Skeletal muscle cell (primary cell): Measurements from ENCODE around the gene NPEPL1.

Experiments
- DNase-seq: peaks from one replicate; pipeline ENCODE4 v3.0.0-alpha.2; 2010; ENCODE audit warnings: low read depth
- H3K4me3 ChIP-seq: 2 replicates; pipeline ENCODE4 v1.5.1; 2011; ENCODE audit warnings: low read depth, mild to moderate bottlenecking, control low read depth, low read length, moderate library complexity

The NPEPL1 gene

DNA sequence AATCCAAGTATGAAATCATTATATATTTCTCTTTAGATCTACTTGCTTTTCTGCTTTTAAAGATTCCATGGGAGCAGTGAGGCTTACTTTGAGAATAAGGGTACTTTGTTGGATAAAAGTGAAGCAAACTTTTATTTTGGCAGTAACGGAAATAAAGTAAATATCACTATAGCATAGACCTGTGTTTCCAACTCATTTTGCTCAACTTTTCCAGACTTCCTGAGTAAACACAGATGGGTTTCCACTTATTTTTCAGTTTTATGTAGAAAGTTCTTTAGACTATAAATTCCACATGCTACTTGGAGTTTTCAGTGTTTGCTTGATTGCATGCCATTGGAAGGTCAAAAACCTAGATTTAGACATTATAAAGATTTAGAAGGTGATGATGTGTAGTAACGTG is 35.3 kb upstream of the NPEPL1 start:
- no peak for DNase-seq
- no peak overlapping the region for H3K4me3 ChIP-seq

DNA sequence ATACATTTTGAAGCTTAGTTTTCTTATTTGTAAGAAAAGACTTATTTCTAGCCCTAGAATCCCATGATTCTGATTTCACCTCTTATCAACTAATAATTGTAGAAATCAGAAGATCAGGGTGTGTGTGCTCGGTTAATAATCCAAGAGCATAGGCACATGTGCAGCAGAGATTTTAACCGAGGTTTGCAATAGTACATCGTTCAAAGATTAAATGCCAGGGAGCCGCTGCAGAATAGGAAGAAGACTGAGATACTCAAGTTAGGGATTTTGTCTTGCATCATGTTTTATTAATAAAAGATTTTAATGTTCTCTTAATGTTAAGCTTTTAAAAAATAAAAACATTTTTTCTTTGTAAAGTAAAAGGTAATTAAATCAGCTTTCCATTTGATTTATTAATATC is 34.6 kb upstream of the NPEPL1 start:
- no peak for DNase-seq
- H3K4me3 ChIP-seq = no peak overlapping the region

DNA sequence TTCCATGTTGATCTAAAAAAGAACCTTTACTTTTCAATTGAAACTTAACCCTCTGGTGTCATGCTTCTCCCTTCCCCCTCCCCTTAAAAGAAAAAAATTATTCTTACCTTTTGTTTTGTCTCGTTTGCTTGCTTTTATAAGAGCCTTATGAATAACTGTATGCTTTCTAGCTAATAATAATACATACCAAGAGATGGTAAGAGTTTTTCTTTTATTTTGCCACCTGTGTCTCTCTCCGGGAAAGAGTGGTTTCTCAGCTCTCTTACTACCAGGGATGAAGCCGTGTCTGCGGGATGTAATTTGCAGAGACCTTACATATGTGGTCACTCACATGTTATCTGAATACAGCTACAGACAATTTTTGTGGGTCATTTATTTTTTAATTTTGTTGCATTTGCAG is 33.8 kb upstream of the NPEPL1 start:
- no peak overlapping the region for H3K4me3 ChIP-seq
- no peak for DNase-seq

DNA sequence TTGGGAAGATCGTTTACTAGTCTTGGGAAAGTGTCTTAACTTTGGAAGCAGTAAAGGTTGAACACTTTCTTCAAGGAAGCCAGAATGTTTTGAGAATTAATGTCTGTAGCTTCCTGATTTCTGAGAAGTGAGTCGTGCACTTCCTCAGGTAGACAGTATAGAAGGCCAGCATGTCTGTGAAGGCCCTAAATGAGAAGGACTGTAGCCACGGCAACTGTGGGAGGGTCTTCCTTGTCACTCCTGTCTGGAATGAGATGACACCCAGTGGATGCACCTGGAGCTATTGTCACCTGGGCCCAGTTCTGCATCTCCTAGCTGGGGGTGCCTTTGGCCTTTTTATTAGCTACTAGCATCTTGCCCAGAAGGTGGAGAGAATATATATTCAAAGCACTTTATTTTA is 32.8 kb upstream of the NPEPL1 start:
- H3K4me3 ChIP-seq = no peak overlapping the region

DNA sequence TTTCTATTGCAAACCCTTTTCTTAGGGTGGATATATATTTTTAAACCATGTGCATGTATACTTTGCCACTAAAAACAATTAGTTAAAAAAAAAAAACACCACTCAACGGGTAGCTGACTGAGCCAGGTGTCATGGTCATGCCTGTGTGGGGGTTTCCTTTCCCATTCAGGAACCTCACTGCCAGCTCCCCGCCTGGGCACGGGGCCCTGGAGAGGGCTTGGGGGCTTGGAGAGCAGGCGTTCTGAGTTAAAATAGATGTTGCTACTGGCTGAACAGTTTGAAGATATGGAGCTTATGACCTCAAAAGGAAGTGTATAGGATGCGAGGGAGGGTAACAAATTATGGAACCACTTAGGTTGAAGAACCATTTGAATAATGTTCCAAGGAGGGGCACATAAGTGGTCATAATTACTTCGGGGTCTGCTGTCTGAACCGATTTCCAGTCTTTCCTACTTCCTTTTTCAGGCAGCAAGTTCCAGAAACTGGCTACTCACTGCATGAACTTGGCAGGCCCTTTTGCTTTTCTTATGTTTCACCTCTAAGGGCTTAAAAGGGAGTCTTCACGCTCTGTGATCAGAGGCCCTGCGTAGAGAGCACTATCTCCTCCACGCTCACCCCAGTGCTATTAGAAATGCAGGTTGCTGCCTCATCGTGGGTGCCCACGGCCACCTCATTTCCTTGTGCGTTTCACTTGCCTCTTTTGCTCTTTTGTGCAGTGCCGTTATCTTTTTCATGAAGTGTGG is 31.6 kb upstream of the NPEPL1 start:
- no peak for DNase-seq

More for the DNA sequence above, 32.8 kb upstream of the NPEPL1 start:
- no peak for DNase-seq

DNA sequence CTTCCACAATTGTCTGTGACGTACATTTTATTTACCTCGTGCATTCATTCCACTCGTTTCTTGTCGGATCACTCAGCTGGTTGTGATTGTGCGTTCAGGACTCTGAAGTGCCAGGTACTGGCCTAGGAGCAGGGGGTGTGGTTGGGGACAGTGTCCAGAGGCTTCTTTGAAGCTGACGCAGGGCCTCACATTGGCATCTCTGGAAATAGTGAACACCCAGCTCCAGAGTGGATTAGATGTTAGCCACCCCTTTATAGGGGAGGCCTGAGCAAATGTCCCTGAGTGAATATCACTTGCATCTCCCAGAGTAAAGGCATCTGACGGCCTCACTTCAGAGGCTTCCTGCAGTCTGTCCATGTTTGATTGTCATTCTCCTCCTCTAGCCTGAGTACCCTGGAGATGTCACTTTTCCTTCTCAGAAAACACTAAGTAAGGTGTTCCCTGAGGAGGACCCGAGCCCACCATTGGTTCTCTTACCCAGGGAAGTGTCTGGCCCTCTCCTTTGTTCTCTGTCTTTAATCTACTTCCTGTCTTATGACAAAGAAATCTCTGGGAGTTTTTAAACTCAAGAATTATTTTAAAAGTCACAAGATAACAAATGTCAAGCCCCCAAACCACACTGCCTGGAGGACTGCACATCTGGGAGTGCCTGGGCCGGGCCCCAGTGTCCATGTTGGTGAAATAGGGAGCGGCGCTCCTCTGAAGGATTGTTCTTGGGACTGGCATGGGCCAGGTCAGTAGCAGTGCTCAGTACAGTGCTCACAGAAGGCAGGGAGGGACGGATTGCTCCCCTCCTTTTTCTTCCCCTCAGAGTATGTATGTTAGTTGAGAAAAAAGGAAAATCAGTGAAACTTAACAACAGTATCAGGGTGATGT is 30.8 kb upstream of the NPEPL1 start:
- no peak overlapping the region for H3K4me3 ChIP-seq
- DNase-seq = no peak

More for the DNA sequence above, 31.6 kb upstream of the NPEPL1 start:
- no peak overlapping the region for H3K4me3 ChIP-seq

DNA sequence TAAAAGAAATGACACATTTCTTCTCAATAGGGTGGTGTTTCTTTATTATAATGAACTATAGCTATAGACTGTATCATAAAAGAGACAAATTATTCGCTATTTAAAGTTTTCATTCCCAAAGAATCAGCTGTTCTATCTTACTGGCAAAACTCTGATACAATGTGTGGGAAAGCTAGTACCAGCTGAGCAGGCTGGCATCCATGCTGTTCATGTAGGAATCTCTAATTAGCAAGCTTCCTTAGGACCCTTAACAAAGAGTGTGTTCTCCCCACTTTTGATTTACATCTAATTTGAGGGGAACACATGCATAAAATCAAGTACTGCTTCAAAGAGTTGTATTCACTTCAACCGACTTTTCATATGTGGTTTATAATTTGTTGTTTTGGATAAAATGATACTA is 28.3 kb upstream of the NPEPL1 start:
- no peak for DNase-seq
- no peak overlapping the region for H3K4me3 ChIP-seq

DNA sequence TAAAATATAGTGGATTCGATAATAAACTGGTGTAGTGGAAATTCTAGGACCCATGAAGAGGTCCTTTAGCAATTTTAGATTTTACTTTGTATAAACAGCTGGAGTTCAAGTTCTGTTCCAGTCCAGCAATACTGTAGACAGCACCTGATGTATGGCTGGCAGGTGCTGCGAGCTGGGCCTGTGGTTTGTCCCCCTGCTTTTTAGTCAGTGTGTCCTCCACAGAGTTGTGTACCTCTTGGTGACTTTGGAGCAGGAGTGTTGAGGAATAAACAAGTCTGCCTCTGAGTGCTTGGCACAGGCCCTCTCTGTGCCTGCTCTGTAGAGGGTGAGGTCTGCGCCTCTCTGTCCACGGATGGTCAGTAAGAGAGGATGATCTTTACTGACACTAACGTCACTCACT is 27.7 kb upstream of the NPEPL1 start:
- no peak overlapping the region for H3K4me3 ChIP-seq
- DNase-seq = no peak

DNA sequence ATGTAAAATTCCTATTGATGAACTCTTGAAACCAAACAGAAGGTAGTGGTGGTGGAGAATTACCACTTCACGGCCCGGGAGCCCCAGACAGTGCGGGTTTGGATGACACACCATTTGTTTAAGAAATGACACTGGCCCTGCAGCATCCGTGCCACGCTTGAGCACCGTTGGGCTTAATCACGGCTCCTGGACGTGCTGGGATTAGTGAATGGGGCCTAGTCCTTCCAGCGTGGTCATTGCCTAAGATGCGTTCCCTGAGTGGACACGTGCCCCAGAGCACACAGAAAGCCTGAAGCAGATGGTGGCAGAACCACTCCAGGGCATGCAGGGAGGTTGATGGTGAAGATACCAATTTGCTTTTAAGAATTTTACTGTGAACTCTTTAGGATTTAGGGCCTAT is 27.0 kb upstream of the NPEPL1 start:
- no peak overlapping the region for H3K4me3 ChIP-seq
- DNase-seq = no peak

DNA sequence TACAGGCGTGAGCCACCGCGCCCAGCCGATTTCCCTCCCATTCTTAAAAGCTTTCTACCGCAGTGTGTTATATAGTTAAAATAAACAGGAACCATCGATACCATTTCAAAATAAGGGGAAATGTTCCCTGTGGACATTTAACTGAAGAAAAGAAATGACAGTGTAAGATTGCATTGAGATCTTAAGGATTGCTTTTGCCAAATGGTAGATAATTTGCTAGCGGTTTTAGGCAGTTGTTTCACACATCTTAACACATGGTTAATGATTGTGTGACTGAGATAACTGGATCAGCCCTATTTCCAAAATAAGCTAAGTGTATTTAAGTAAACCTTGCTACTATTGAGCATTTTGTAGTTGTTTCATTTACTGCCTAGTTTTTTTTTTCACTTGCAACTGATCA is 25.9 kb upstream of the NPEPL1 start:
- no peak for DNase-seq

DNA sequence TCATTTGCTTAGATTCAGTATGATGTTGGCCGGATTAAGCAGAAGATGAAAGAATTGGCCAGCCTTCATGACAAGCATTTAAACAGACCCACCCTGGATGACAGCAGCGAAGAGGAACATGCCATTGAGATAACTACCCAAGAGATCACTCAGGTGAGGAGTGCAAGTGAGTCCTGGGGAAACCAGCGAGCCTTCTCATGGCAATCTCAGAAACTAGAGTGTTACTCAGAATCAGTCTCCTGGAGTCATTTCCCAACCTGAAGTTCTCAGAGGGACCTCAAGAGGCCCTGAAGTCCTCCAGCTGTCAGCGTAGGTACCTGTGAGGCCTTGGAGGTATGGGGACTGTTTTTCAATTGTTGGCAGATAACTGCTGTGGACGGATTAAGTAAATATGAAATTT is 24.6 kb upstream of the NPEPL1 start:
- no peak for DNase-seq
- no peak overlapping the region for H3K4me3 ChIP-seq

More for the DNA sequence above, 25.9 kb upstream of the NPEPL1 start:
- no peak overlapping the region for H3K4me3 ChIP-seq

DNA sequence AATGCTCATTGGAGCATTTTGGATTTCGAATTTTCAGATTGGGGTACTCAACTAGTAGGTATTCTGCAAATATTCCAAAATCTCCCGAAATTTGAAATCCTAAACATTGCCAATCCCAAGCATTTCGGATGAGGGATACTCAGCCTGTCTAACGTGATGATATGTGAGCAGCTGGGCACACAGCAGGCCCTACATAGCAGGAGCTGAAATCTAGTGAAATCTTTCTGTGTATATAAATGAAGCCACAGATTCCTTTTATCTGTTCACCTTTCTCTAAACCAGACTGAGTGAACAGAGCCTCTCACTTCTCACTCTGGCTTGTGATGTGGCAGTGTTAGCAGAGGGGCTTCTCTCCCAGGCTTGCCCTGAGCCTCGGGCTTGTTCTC is 23.7 kb upstream of the NPEPL1 start:
- DNase-seq = no peak
- no peak overlapping the region for H3K4me3 ChIP-seq

DNA sequence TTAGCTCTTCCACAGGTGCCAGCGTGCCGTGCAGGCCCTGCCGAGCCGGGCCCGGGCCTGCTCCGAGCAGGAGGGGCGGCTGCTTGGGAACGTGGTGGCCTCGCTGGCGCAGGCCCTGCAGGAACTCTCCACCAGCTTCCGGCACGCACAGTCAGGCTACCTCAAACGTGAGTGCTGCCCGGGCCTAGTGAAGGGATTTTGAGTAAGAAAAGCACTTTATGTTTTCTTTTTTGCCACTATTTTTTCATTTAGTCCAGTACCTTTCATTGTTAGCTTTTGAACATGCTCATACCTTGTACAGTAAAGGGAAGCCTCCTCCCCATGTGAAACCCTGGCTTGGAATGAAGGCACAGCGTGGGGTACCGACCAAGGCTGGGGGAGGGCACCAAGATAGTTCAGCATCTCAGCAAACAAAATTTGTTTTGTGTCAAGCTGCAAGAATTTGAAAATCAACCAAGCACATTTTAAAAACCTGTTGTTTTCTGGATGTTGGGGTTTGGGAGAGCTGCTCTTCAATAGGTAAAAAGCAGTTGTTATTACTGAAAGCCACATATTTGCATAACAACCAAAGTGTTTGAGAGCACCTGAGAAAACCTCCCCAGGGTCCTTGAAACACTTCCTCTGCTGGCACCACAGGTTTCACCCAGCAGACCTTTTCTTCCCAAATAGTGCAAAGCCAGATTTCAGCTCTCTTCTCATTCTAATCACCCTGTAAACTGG is 23.2 kb upstream of the NPEPL1 start:
- H3K4me3 ChIP-seq = no peak overlapping the region
- DNase-seq = no peak

DNA sequence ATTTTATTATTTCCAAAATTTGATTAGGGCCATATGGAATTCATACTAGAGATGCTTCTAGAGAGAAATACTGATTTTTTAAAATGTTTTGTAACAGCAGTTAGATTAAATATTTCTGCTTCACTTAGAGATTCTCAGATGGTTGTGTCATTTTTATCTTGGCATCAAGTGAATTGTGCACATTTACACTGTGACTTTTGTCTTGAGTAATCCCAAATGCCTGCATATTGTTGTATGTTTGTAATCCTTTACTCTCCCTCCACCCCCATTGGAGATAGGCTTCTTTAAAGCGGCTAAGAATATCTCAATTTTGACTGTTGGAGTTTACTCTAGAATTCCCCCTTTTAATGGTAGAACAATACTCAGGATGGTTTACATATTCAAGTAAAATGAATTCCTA is 22.5 kb upstream of the NPEPL1 start:
- DNase-seq = no peak
- H3K4me3 ChIP-seq = no peak overlapping the region

DNA sequence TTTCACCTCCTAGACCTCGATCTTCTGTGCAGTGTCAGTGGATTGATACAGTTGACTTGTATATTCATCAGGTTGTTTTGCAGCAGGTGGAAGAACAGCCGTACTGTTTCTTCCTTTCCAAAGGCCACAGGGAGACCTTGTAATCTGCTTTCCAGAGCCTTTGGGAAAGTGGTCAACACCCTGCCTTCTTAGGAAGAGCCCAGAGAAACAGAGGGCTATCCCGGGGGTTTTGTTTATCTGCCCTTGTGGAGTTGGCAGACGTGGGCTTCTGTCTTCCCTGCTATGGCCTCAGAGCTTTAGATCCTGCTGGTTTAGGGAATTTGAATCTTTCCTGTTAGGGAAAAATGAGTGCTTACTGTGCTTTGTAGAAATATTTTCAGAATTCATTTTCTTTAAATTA is 21.9 kb upstream of the NPEPL1 start:
- DNase-seq = no peak
- H3K4me3 ChIP-seq = no peak overlapping the region

DNA sequence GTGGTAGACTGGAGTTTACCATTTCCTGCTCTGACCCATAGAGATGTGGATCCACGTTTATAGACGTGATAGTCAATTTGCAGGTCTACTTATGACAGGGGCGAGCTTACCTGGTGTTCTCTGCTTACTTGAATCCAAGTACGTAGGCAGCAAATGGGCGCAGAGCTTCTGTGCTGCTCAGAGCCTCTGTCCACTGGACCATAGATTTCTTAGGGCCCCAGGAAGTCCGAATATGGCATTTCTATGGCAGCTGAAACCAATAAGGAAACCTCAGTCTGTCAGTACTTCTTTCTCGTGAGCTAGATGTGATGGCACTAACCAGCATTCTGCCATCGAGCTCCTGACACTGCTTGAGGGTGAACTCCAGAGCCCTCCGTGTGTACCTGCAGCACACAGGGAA is 19.5 kb upstream of the NPEPL1 start:
- DNase-seq = no peak
- H3K4me3 ChIP-seq = no peak overlapping the region

DNA sequence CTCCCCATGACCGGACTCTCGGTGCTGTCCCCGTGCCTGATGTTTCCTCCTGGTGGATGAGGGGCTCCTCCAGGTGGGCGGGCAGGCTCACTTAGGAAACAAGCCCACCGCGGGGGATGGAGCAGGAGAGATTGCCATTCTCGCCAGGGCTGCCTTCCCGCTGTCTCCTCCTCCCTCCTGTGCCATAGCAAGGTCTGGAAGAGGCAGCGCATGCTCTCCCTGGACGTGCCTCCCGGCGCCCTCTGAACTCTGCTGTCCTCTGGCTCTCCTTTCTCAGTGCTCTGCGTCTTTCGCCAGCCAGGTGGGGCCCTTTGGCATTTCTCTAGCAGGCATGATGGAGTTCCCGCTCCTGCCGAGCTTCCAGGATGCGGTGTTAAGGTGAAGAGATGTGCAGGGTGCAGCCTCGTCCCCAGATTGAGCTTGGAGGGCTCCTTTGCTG is 17.4 kb upstream of the NPEPL1 start:
- DNase-seq = no peak

DNA sequence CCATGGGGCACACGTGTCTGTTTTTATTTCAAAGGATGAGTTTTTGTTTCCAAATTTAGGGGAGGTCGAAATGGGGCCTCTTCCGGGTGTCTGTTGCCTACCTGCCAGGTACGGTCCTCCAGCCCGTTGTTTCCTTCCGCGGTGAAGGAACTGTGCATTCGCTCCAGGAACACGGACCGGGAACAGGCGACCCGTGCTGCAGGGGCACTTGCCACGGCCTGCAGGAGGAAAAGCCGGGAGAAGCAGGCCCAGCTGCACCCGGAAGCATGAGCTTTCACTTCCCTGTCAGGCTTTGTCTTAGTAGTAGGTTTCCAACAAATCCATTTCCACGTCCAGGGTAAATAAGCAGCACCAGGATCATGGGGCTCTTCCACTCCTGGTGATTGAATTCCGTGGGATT is 17.0 kb upstream of the NPEPL1 start:
- DNase-seq = no peak
- H3K4me3 ChIP-seq = no peak overlapping the region

More for the DNA sequence above, 17.4 kb upstream of the NPEPL1 start:
- no peak overlapping the region for H3K4me3 ChIP-seq

DNA sequence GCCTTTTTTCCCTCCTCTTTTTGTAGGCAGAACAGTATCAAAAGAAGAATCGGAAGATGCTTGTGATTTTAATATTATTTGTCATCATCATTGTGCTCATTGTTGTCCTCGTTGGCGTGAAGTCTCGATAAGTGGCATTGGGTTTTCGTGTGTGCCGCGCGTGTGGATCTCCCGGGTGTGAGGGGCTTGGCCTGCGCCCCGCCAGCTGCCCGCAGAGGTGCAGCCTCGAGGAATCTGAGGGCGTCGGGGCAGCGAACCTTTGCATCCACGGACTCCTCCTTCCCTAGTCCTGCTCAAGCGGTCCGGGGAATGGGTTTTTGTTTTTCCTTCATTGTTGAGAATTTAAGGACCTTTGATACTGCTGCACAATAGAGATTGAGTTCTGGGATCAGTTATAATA is 16.4 kb upstream of the NPEPL1 start:
- DNase-seq = no peak

DNA sequence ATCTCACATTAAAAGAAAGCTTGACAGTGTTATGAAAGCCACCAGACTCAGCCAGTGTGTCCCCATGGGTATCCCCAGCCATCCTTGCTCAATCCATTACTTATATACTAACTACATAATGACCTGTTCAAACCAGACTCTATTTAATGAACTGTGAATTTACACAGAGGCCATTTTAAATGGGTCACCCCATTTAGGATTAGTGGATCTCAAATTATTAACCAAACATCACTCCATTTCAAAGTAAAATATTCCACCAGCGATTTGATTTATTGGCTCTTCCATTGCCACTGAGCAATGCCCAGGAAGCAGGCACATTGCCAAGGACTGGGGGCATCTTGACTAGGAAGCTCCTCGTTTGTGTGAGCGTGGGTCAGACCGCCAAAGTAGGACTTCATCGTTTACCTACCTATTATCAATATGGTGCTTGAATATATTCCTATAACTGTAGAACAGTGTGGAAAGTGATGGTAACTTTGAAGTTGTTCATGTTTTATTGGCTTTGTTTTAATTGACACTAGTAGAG is 15.5 kb upstream of the NPEPL1 start:
- H3K4me3 ChIP-seq = no peak overlapping the region
- DNase-seq = no peak

More for the DNA sequence above, 16.4 kb upstream of the NPEPL1 start:
- no peak overlapping the region for H3K4me3 ChIP-seq
